Stomach (tissue), 4 donors: Measurements from ENCODE around the gene ACVR1C.

Experiments used
- CTCF ChIP-seq, 7 experiments: fragments of 450-650 bp in 4 of 7; fragments of 200-600 bp in 3 of 7; sonication (generic) in 3 of 7; IDR thresholded peaks; one replicate each; pipeline ENCODE4 v1.5.1; 2016 to 2019; ENCODE audit warnings: antibody characterized with exemption in 7 of 7, control low read depth in 2 of 7, mild to moderate bottlenecking in 1 of 7
- EP300 ChIP-seq: sonication (generic); formaldehyde crosslinking; IDR thresholded peaks from one replicate; pipeline ENCODE4 v1.6.1; 2017; ENCODE audit warnings: antibody characterized with exemption
- POLR2A ChIP-seq, 4 donors: fragments of 450-650 bp; IDR thresholded peaks; one replicate each; pipeline ENCODE4 v1.6.1; 2016; ENCODE audit warnings: antibody characterized with exemption in 4 of 4, control low read depth in 2 of 4, mild to moderate bottlenecking in 1 of 4, moderate library complexity in 1 of 4
- POLR2AphosphoS5 ChIP-seq, 3 donors: sonication (generic); formaldehyde crosslinking; IDR thresholded peaks; one replicate each; pipeline ENCODE4 v1.6.1; 2016; ENCODE audit warnings: antibody characterized with exemption in 3 of 3

DNA sequence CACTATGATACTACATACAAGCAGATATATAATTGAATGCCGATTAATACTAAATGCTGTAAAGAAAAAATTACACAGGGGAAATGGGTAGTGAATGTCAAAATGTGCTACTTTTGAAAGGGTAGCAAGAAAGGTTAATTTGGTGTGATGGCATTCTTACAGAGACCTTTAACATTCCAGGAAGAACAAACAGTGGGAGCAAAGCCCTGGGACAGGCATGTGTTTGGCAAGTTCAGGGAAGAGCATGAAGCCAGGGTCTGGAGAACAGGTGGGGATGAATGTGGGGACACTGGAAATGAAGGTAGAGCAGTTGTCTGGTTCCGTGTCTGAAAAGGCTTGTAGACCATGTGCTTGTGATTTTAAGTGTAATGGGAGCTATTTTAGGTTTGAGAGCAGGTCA, 102.6 kb downstream of the ACVR1C start:
- TF ChIP-seq CTCF (IDR thresholded peaks at IDR 0.05) (no peak), POLR2A (IDR thresholded peaks at IDR 0.05) (no peak), POLR2AphosphoS5 (IDR thresholded peaks at IDR 0.05) (no peak), EP300 (no peak)
